HCT116 (cell line): ENCODE results near the gene UBTF. TPM values are rescaled to one million over a fixed set of nuclear protein-coding genes. Genes with fewer than 3 reads are reported as not detected.

ENCODE experiments used
- ATAC-seq: fragments of 200-7000 bp; cut with Tn5 transposase; 2 replicates; pipeline ENCODE4 v1.9.1; 2020; ENCODE audit warnings: mild to moderate bottlenecking, moderate library complexity
- BruUV-seq: library from RNA; stranded (reverse); fragments of 400-500 nt; replicated peaks from 2 replicates; lab custom pipeline; 2021; lab: Mats Ljungman, UMichigan
- CTCF ChIA-PET: fragments of 300-600 bp; sonication (Branson Sonifier 250); formaldehyde crosslinking; loops from one replicate; lab custom pipeline; 2021; ENCODE audit warnings: antibody characterized with exemption; lab: Charles Lee
- POLR2A ChIA-PET: fragments of 300-600, 350-600 bp; sonication (Branson Sonifier 250); formaldehyde crosslinking; loops from one replicate; lab custom pipeline; 2021; ENCODE audit warnings: antibody characterized with exemption; lab: Charles Lee
- RAD21 ChIA-PET, 2 experiments: fragments of 300-600 bp; sonication (Branson Sonifier 250); formaldehyde crosslinking; loops; one replicate each; lab custom pipeline; 2023; ENCODE audit warnings: low total read pairs in 2 of 2; ENCODE audit not compliant: uncharacterized antibody in 2 of 2, unreplicated experiment in 2 of 2, low non-redundant PET in 1 of 2; lab: Charles Lee
- DNase-seq: peaks from one replicate; pipeline ENCODE4 v3.0.0-alpha.2; 2010; ENCODE audit warnings: low read depth, low spot score
- H2AFZ ChIP-seq: fragments of 200-600 bp; shearing (Covaris generic), sonication (generic); 2 replicates; pipeline ENCODE4 v1.6.1; 2017; ENCODE audit warnings: low read depth, mixed run types, mixed read lengths, antibody characterized with exemption, low read length; ENCODE audit not compliant: poor library complexity, severe bottlenecking
- H3K27ac ChIP-seq: 2 replicates; pipeline ENCODE4 v1.5.1; 2012; ENCODE audit warnings: low read depth, low read length
- H3K27me3 ChIP-seq: fragments of 200-600 bp; sonication (generic); 2 replicates; pipeline ENCODE4 v1.6.1; 2016; ENCODE audit warnings: mixed run types, low read length, mixed read lengths; ENCODE audit not compliant: insufficient read depth
- H3K36me3 ChIP-seq, 2 experiments: fragments of 200-500 bp in 1 of 2; fragments of 200-600 bp in 1 of 2; sonication (Bioruptor generic) in 1 of 2; sonication (generic) in 1 of 2; 2 replicates each; pipeline versions ENCODE4 v1.5.1 to v1.6.1; 2014 to 2016; ENCODE audit warnings: low read length in 2 of 2, inconsistent platforms in 1 of 2, mixed read lengths in 1 of 2, mixed run types in 1 of 2; ENCODE audit not compliant: insufficient read depth in 2 of 2, control insufficient read depth in 1 of 2
- H3K4me1 ChIP-seq, 2 experiments: fragments of 200-600 bp in 1 of 2; sonication (generic) in 1 of 2; 2 replicates each; pipeline versions ENCODE4 v1.5.1 to v1.6.1; 2012 to 2017; ENCODE audit warnings: low read length in 2 of 2, inconsistent platforms in 1 of 2, mild to moderate bottlenecking in 1 of 2, mixed read lengths in 1 of 2, mixed run types in 1 of 2, moderate library complexity in 1 of 2; ENCODE audit not compliant: insufficient read depth in 2 of 2, control insufficient read depth in 1 of 2
- H3K4me2 ChIP-seq: fragments of 200-600 bp; sonication (generic); 2 replicates; pipeline ENCODE4 v1.6.1; 2017; ENCODE audit warnings: mixed run types, low read length, mixed read lengths
- H3K4me3 ChIP-seq, 2 experiments: fragments of 200-600 bp in 1 of 2; sonication (generic) in 1 of 2; replicated peaks in 1 of 2; 2 replicates each; pipeline ENCODE4 v1.5.1; 2011 to 2016; ENCODE audit warnings: low read length in 2 of 2, control low read depth in 1 of 2, low read depth in 1 of 2, mild to moderate bottlenecking in 1 of 2, mixed read lengths in 1 of 2, mixed run types in 1 of 2
- H3K79me2 ChIP-seq: fragments of 200-600 bp; sonication (generic); 2 replicates; pipeline ENCODE4 v1.6.1; 2017; ENCODE audit warnings: mild to moderate bottlenecking, mixed run types, low read length, moderate library complexity, mixed read lengths; ENCODE audit not compliant: insufficient read depth
- H3K9ac ChIP-seq: fragments of 200-600 bp; sonication (generic); 2 replicates; pipeline ENCODE4 v1.6.1; 2016; ENCODE audit warnings: low read length, mixed read lengths
- H3K9me2 ChIP-seq: fragments of 200-600 bp; sonication (generic), shearing (Covaris generic); 2 replicates; pipeline ENCODE4 v1.6.1; 2017; ENCODE audit warnings: mixed run types, mild to moderate bottlenecking, moderate library complexity; ENCODE audit not compliant: insufficient read depth
- H3K9me3 ChIP-seq, 2 experiments: fragments of 200-500 bp in 1 of 2; fragments of 200-600 bp in 1 of 2; sonication (Bioruptor generic) in 1 of 2; sonication (generic) in 1 of 2; 2 replicates each; pipeline ENCODE4 v1.6.1; 2014 to 2017; ENCODE audit warnings: low read length in 2 of 2, mixed read lengths in 2 of 2, inconsistent platforms in 1 of 2, low read depth in 1 of 2, mild to moderate bottlenecking in 1 of 2, mixed run types in 1 of 2, moderate library complexity in 1 of 2; ENCODE audit not compliant: control insufficient read depth in 1 of 2, insufficient read depth in 1 of 2
- H4K20me1 ChIP-seq: fragments of 200-600 bp; sonication (generic), shearing (Covaris generic); 2 replicates; pipeline ENCODE4 v1.6.1; 2017; ENCODE audit warnings: mixed run types, mild to moderate bottlenecking, moderate library complexity; ENCODE audit not compliant: insufficient read depth
- CBX3 ChIP-seq: IDR thresholded peaks from 2 replicates; pipeline ENCODE4 v1.6.1; 2012; ENCODE audit warnings: low read depth
- CEBPB ChIP-seq: IDR thresholded peaks from 2 replicates; pipeline ENCODE4 v1.6.1; 2012; ENCODE audit warnings: low read depth
- ELF1 ChIP-seq: IDR thresholded peaks from 2 replicates; pipeline ENCODE4 v1.6.1; 2012; ENCODE audit warnings: low read depth, borderline replicate concordance
- FOSL1 ChIP-seq: IDR thresholded peaks from 2 replicates; pipeline ENCODE4 v1.6.1; 2012; ENCODE audit warnings: low read depth
- MAX ChIP-seq: IDR thresholded peaks from 2 replicates; pipeline ENCODE4 v1.6.1; 2012
- POLR2A ChIP-seq: IDR thresholded peaks from 2 replicates; pipeline ENCODE4 v1.7.0; 2011; ENCODE audit warnings: borderline replicate concordance; ENCODE audit not compliant: insufficient read depth, insufficient read length; ENCODE audit errors: extremely low read depth
- POLR2AphosphoS5 ChIP-seq: IDR thresholded peaks from 2 replicates; pipeline ENCODE4 v1.6.1; 2011; ENCODE audit warnings: mild to moderate bottlenecking, low read depth, low read length, moderate library complexity
- RAD21 ChIP-seq: IDR thresholded peaks from 2 replicates; pipeline ENCODE4 v1.6.1; 2012; ENCODE audit warnings: low read depth, mild to moderate bottlenecking
- SIN3A ChIP-seq: IDR thresholded peaks from 2 replicates; pipeline ENCODE4 v1.6.1; 2012; ENCODE audit warnings: low read depth
- SRF ChIP-seq: IDR thresholded peaks from 2 replicates; pipeline ENCODE4 v1.6.1; 2012; ENCODE audit warnings: low read depth
- intact Hi-C: fragments of 100-400 bp; cut with micrococcal nuclease; formaldehyde crosslinking; loops from 2 replicates; pipeline ENCODE4 v1.10.0; 2022
- total RNA-seq: library from RNA; stranded (reverse); gene quantifications from one replicate; pipeline ENCODE4 v1.2.1, GENCODE V29; 2021; ENCODE audit not compliant: unreplicated experiment
- TF ChIP-seq, protein P1 (sequence below), 3 experiments: fragments of 200-600 bp in 1 of 3; sonication (generic) in 1 of 3; IDR thresholded peaks in 2 of 3; conservative IDR thresholded peaks in 1 of 3; 2 replicates each; pipeline ENCODE4 v1.5.1; 2012 to 2017; ENCODE audit warnings: low read depth in 2 of 3, low read length in 2 of 3, antibody characterized with exemption in 1 of 3, borderline replicate concordance in 1 of 3, control low read depth in 1 of 3, mild to moderate bottlenecking in 1 of 3, mixed read lengths in 1 of 3, mixed run types in 1 of 3, moderate library complexity in 1 of 3; ENCODE audit not compliant: insufficient read depth in 1 of 3

UBTF gene
- total RNA-seq, 1 experiment from 2014 or later = 84.3 TPM

GRCh38 chr17:44255915-44256314 lies 36.4 kb upstream of the UBTF start (continued):
- TF ChIP-seq MAX (no peak), POLR2A (no peak), CEBPB (no peak), SRF (no peak), POLR2AphosphoS5 (no peak), FOSL1 (no peak), RAD21 (no peak), CBX3 (no peak)
- TF ChIP-seq, protein P1, sequence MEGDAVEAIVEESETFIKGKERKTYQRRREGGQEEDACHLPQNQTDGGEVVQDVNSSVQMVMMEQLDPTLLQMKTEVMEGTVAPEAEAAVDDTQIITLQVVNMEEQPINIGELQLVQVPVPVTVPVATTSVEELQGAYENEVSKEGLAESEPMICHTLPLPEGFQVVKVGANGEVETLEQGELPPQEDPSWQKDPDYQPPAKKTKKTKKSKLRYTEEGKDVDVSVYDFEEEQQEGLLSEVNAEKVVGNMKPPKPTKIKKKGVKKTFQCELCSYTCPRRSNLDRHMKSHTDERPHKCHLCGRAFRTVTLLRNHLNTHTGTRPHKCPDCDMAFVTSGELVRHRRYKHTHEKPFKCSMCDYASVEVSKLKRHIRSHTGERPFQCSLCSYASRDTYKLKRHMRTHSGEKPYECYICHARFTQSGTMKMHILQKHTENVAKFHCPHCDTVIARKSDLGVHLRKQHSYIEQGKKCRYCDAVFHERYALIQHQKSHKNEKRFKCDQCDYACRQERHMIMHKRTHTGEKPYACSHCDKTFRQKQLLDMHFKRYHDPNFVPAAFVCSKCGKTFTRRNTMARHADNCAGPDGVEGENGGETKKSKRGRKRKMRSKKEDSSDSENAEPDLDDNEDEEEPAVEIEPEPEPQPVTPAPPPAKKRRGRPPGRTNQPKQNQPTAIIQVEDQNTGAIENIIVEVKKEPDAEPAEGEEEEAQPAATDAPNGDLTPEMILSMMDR (IDR thresholded peaks at IDR 0.05 in 2 of 3, conservative IDR thresholded peaks at IDR 0.05 in 1 of 3; ENCODE audit: borderline replicate concordance in 1 of 3, insufficient read depth in 1 of 3, low read depth in 2 of 3, low read length in 2 of 3) = no peak

DNA sequence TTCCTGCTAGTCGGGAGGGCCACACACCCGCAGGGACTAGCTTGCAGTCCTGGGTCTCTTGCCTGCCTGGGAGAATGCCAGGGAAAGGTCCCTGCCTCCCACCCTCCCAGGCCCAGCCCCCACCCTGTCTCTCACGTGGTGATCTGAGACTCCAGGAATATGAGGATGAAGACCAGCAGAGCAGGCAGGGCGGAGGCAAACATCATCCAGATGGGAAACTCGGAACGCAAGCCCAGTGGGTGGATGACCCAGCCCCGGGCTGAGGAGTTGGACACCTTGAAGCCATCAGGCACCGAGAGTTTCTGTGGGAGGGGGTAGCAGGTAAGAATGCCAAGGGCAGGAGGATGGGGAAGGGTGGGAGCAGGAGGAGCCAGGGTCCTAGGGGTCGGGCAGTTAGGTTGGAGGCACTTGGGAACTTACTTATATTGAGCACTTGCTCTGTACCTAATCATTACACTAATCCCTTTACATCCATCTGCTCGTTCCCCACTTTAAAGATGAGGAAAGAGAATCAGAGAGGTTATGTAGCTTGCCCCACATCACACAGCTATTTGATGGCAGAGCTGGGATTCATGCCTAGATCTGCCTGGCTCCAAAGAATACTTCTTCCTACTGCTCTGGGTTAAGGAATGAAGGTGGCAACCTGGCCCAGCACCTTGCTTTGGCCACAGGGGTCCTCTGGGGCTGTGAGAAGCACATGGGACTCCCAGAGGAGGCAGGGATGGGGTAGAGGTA lies 35.1 kb upstream of the UBTF start:
- no peak for TF ChIP-seq POLR2AphosphoS5
- TF ChIP-seq ELF1 = no peak
- TF ChIP-seq SIN3A = no peak
- no peak for ATAC-seq
- POLR2A ChIA-PET = no interaction called here

More for the DNA sequence above, 35.1 kb upstream of the UBTF start:
- no peak overlapping the region for H2AFZ ChIP-seq
- no peaks in the 10 kb centered on the region for H3K36me3 ChIP-seq
- no peaks in the 10 kb centered on the region for H3K9me3 ChIP-seq
- intact Hi-C loops = no loop called here
- no peaks in the 10 kb centered on the region for H4K20me1 ChIP-seq
- no peak for DNase-seq
- H3K79me2 ChIP-seq = no peaks in the 10 kb centered on the region
- no TSS peak for BruUV-seq
- H3K9me2 ChIP-seq = no peaks in the 10 kb centered on the region
- no peaks in the 10 kb centered on the region for H3K4me1 ChIP-seq
- no peak overlapping the region for H3K9ac ChIP-seq
- ChIA-PET CTCF (no interaction called here), RAD21 (no interaction called here)
- H3K27ac ChIP-seq = no peak overlapping the region
- H3K4me3 ChIP-seq = no peak overlapping the region
- H3K4me2 ChIP-seq = no peak overlapping the region
- peaks cover 4% of the 10 kb centered on the region for H3K27me3 ChIP-seq
